Fibroblast of the aortic adventitia (primary cell): ENCODE measurements around the gene MESP1. TPM values are rescaled to one million over a fixed set of nuclear protein-coding genes. Genes with fewer than 3 reads are reported as not detected.

Experiments used
- DNase-seq: peaks from one replicate; pipeline ENCODE4 v3.0.0-alpha.2; 2010; ENCODE audit warnings: low read depth
- H3K4me3 ChIP-seq: 2 replicates; pipeline ENCODE4 v1.5.1; 2011; ENCODE audit warnings: low read depth, mild to moderate bottlenecking, control low read depth, low read length, moderate library complexity
- CTCF ChIP-seq: IDR thresholded peaks from 2 replicates; pipeline ENCODE4 v1.5.1; 2011; ENCODE audit warnings: mild to moderate bottlenecking, low read length, control low read depth, inconsistent platforms; ENCODE audit not compliant: insufficient read depth
- total RNA-seq: library from RNA; depleted of rRNA; stranded (reverse); fragments of >200 nt; gene quantifications from 2 replicates; pipeline ENCODE4 v1.2.3, GENCODE V29; 2012; ENCODE audit warnings: low replicate concordance

Gene MESP1
- total RNA-seq, 1 donor: 0.45 TPM

- TF ChIP-seq CTCF: no peak
- DNase-seq: no peak
- H3K4me3 ChIP-seq: peak overlapping the region; percentile 63
Observed at GRCh38 chr15:89775815-89776214, 24.8 kb upstream of the MESP1 start.

- H3K4me3 ChIP-seq: no peak overlapping the region
- no peak for DNase-seq
- TF ChIP-seq CTCF: no peak
Observed at GRCh38 chr15:89774492-89774891, 23.4 kb upstream of the MESP1 start.

GRCh38 chr15:89772932-89773583, 22.0 kb upstream of the MESP1 start:
- H3K4me3 ChIP-seq: no peak overlapping the region
- peak; percentile 53 for DNase-seq
- TF ChIP-seq CTCF: peak; percentile 36

GRCh38 chr15:89770041-89770440, 19.0 kb upstream of the MESP1 start:
- DNase-seq: peak; percentile 76
- TF ChIP-seq CTCF: no peak

GRCh38 chr15:89769366-89769765, 18.3 kb upstream of the MESP1 start:
- DNase-seq: no peak
- H3K4me3 ChIP-seq: no peak overlapping the region
- no peak for TF ChIP-seq CTCF

More at GRCh38 chr15:89770041-89770440, 19.0 kb upstream of the MESP1 start:
- no peak overlapping the region for H3K4me3 ChIP-seq

- no peak for TF ChIP-seq CTCF
- DNase-seq: peak; percentile 89
- no peak overlapping the region for H3K4me3 ChIP-seq
Observed at GRCh38 chr15:89768071-89768500, 17.0 kb upstream of the MESP1 start.
